H1 (cell line): ENCODE results near the gene TLL1. TPM values are rescaled to one million over a fixed set of nuclear protein-coding genes. Genes with fewer than 3 reads are reported as not detected.

ENCODE experiments used
- CTCF ChIA-PET: fragments of 300-600 bp; sonication (Branson Sonifier 250); formaldehyde crosslinking; loops from one replicate; lab custom pipeline; 2021; ENCODE audit not compliant: partially characterized antibody; lab: Charles Lee
- POLR2A ChIA-PET: fragments of 300-600 bp; sonication (Branson Sonifier 250); formaldehyde crosslinking; loops from one replicate; lab custom pipeline; 2021; ENCODE audit warnings: inconsistent platforms; ENCODE audit not compliant: partially characterized antibody; lab: Charles Lee
- DNase-seq, 2 experiments: peaks; one replicate each; pipeline versions ENCODE4 v3.0.0 to v3.0.0-alpha.2; 2010 to 2022; ENCODE audit warnings: low spot score in 2 of 2, low read depth in 1 of 2, mixed read lengths in 1 of 2
- FAIRE-seq: peaks from 2 replicates; lab custom pipeline; 2011; peaks lifted over from hg19 to GRCh38; lab: Jason Lieb, UNC
- H2AFZ ChIP-seq: 2 replicates; pipeline ENCODE4 v1.8.1; 2012; ENCODE audit warnings: low read length, inconsistent platforms
- H2AK5ac ChIP-seq: 2 replicates; pipeline ENCODE4 v1.6.1; 2013; ENCODE audit warnings: low read depth, low read length
- H2BK120ac ChIP-seq: replicated peaks from 2 replicates; pipeline ENCODE3; 2013; ENCODE audit warnings: low read depth, low read length, inconsistent platforms
- H2BK12ac ChIP-seq: 2 replicates; pipeline ENCODE4 v1.6.1; 2013; ENCODE audit warnings: low read depth, low read length
- H2BK15ac ChIP-seq: 2 replicates; pipeline ENCODE4 v1.6.1; 2013; ENCODE audit warnings: low read length
- H2BK20ac ChIP-seq: 2 replicates; pipeline ENCODE4 v1.6.1; 2013; ENCODE audit warnings: low read length
- H2BK5ac ChIP-seq: 2 replicates; pipeline ENCODE4 v1.6.1; 2013; ENCODE audit warnings: low read depth, low read length
- H3K14ac ChIP-seq: 2 replicates; pipeline ENCODE4 v1.6.1; 2013; ENCODE audit warnings: inconsistent platforms; ENCODE audit not compliant: insufficient read length
- H3K18ac ChIP-seq: 2 replicates; pipeline ENCODE4 v1.6.1; 2013; ENCODE audit warnings: low read length; ENCODE audit errors: extremely low read depth
- H3K23ac ChIP-seq: 2 replicates; pipeline ENCODE4 v1.6.1; 2013; ENCODE audit warnings: inconsistent platforms; ENCODE audit not compliant: insufficient read length
- H3K23me2 ChIP-seq: 2 replicates; pipeline ENCODE4 v1.6.1; 2013; ENCODE audit warnings: low read depth, low read length
- H3K27ac ChIP-seq: 2 replicates; pipeline ENCODE4 v1.6.1; 2011; ENCODE audit warnings: low read depth, low read length, inconsistent platforms
- H3K27me3 ChIP-seq, 4 experiments: replicated peaks in 1 of 4; 1 replicate in 1 of 4; 2 replicates in 3 of 4; pipeline versions ENCODE4 v1.6.1 to v1.8.1; 2011 to 2013; ENCODE audit warnings: low read length in 3 of 4, mild to moderate bottlenecking in 3 of 4, inconsistent platforms in 2 of 4, mixed read lengths in 2 of 4, moderate library complexity in 1 of 4; ENCODE audit not compliant: control insufficient read depth in 3 of 4, insufficient read depth in 3 of 4; ENCODE audit errors: extremely low read depth in 1 of 4
- H3K36me3 ChIP-seq, 4 experiments: 2 replicates each; pipeline versions ENCODE4 v1.6.1 to v1.8.1; 2011 to 2013; ENCODE audit warnings: mild to moderate bottlenecking in 4 of 4, low read length in 3 of 4, moderate library complexity in 2 of 4, control low read depth in 1 of 4, inconsistent platforms in 1 of 4; ENCODE audit not compliant: insufficient read depth in 4 of 4, control insufficient read depth in 2 of 4
- H3K4ac ChIP-seq: replicated peaks from 2 replicates; pipeline ENCODE3; 2013; ENCODE audit warnings: low read length, low read depth, mixed read lengths, inconsistent platforms; ENCODE audit not compliant: insufficient read length
- H3K4me1 ChIP-seq, 4 experiments: replicated peaks in 1 of 4; 1 replicate in 1 of 4; 2 replicates in 3 of 4; pipeline versions ENCODE4 v1.6.1 to v1.8.1; 2011 to 2013; ENCODE audit warnings: low read length in 3 of 4, inconsistent platforms in 2 of 4, mixed read lengths in 1 of 4; ENCODE audit not compliant: insufficient read depth in 4 of 4, control insufficient read depth in 3 of 4
- H3K4me2 ChIP-seq, 2 experiments: 2 replicates each; pipeline versions ENCODE4 v1.6.1 to v1.8.1; 2011 to 2013; ENCODE audit warnings: low read depth in 2 of 2, low read length in 2 of 2, control low read depth in 1 of 2, inconsistent platforms in 1 of 2, mild to moderate bottlenecking in 1 of 2; ENCODE audit not compliant: insufficient read depth in 1 of 2
- H3K4me3 ChIP-seq, 4 experiments: fragments of 200-600, 300-600 bp in 1 of 4; sonication (generic), shearing (Covaris generic), sonication (Bioruptor Twin) in 1 of 4; 2 replicates each; pipeline versions ENCODE4 v1.5.1 to v1.8.1; 2011 to 2016; ENCODE audit warnings: low read length in 4 of 4, low read depth in 3 of 4, control low read depth in 2 of 4, inconsistent platforms in 2 of 4, mild to moderate bottlenecking in 2 of 4, mixed read lengths in 1 of 4, moderate library complexity in 1 of 4; ENCODE audit not compliant: insufficient read depth in 2 of 4; ENCODE audit errors: extremely low read depth in 1 of 4
- H3K56ac ChIP-seq: replicated peaks from 2 replicates; pipeline ENCODE3; 2013; ENCODE audit warnings: low read depth, mild to moderate bottlenecking, mixed read lengths, low read length, inconsistent platforms; ENCODE audit not compliant: insufficient read length
- H3K79me1 ChIP-seq: 2 replicates; pipeline ENCODE4 v1.6.1; 2013; ENCODE audit warnings: low read depth, low read length, control low read depth
- H3K79me2 ChIP-seq, 2 experiments: 2 replicates each; pipeline versions ENCODE4 v1.6.1 to v1.8.1; 2012 to 2013; ENCODE audit warnings: low read length in 2 of 2, mild to moderate bottlenecking in 2 of 2, inconsistent platforms in 1 of 2; ENCODE audit not compliant: insufficient read depth in 2 of 2, control insufficient read depth in 1 of 2
- H3K9ac ChIP-seq, 4 experiments: replicated peaks in 1 of 4; 1 replicate in 1 of 4; 2 replicates in 3 of 4; pipeline versions ENCODE4 v1.6.1 to v1.8.1; 2011 to 2013; ENCODE audit warnings: low read depth in 3 of 4, low read length in 3 of 4, control low read depth in 2 of 4, mild to moderate bottlenecking in 2 of 4, moderate library complexity in 2 of 4, inconsistent platforms in 1 of 4; ENCODE audit errors: extremely low read depth in 1 of 4
- H3K9me3 ChIP-seq, 2 experiments: 2 replicates each; pipeline versions ENCODE4 v1.6.1 to v1.8.1; 2012 to 2013; ENCODE audit warnings: mild to moderate bottlenecking in 2 of 2, moderate library complexity in 2 of 2, control low read depth in 1 of 2, inconsistent platforms in 1 of 2, low read depth in 1 of 2, low read length in 1 of 2, mixed read lengths in 1 of 2; ENCODE audit not compliant: insufficient read depth in 2 of 2
- H4K20me1 ChIP-seq, 2 experiments: replicated peaks in 1 of 2; 2 replicates each; pipeline versions ENCODE3 to v1.8.1; 2011 to 2013; ENCODE audit warnings: inconsistent platforms in 2 of 2, low read length in 2 of 2, mild to moderate bottlenecking in 1 of 2; ENCODE audit not compliant: insufficient read depth in 2 of 2, control insufficient read depth in 1 of 2
- H4K5ac ChIP-seq: 2 replicates; pipeline ENCODE4 v1.6.1; 2013; ENCODE audit warnings: low read length, low read depth, mixed read lengths, inconsistent platforms; ENCODE audit not compliant: insufficient read length
- H4K8ac ChIP-seq: 2 replicates; pipeline ENCODE4 v1.8.0; 2013; ENCODE audit warnings: mild to moderate bottlenecking, moderate library complexity, low read length, inconsistent platforms; ENCODE audit not compliant: insufficient read depth; ENCODE audit errors: extremely low read depth
- H4K91ac ChIP-seq: replicated peaks from 2 replicates; pipeline ENCODE3; 2013; ENCODE audit warnings: low read length, mixed read lengths, inconsistent platforms; ENCODE audit not compliant: insufficient read length
- GTF2F1 ChIP-seq: IDR thresholded peaks from 2 replicates; pipeline ENCODE4 v1.6.1; 2012; ENCODE audit warnings: low read depth, low read length, improper control_type of control experiment, borderline replicate concordance
- SP4 ChIP-seq: IDR thresholded peaks from 2 replicates; pipeline ENCODE4 v1.6.1; 2012; ENCODE audit warnings: low read length, inconsistent platforms
- WGBS, 2 experiments: shearing (Covaris generic) in 1 of 2; methylation state at CpG; one replicate each; pipeline versions ENCODE4 v1.1.6 to v1.1.7; 2013 to 2015; ENCODE audit warnings: low lambda C conversion rate in 2 of 2, mixed read lengths in 2 of 2, inconsistent platforms in 1 of 2, low coverage in 1 of 2, missing lambda C conversion rate in 1 of 2; ENCODE audit not compliant: insufficient replicate concordance in 2 of 2, insufficient coverage in 1 of 2, insufficient read length in 1 of 2; ENCODE audit errors: extremely low coverage in 1 of 2, missing lambda C conversion rate in 1 of 2; 5-methylcytosine and 5-hydroxymethylcytosine counted together
- polyA plus RNA-seq, 7 experiments: library from polyadenylated mRNA; depleted of rRNA in 3 of 7; stranded (reverse) in 5 of 7; unstranded in 2 of 7; fragments of >200 nt in 5 of 7; fragments of 200-250 nt in 2 of 7; gene quantifications; 1 replicate in 5 of 7; 2 replicates in 1 of 7; 4 replicates in 1 of 7; pipeline versions ENCODE4 v1.2.1 to v1.2.3, GENCODE V29; 2011 to 2013; ENCODE audit warnings: missing spikeins in 2 of 7, mixed read lengths in 2 of 7
- total RNA-seq: library from RNA; stranded (reverse); fragmentation: NEBNext Ultra II Directional; extraction: Animal tissue kit (Norgen Biotek cat#: 25700); gene quantifications from 2 replicates; pipeline ENCODE4 v1.2.1, GENCODE V29; 2021
- TF ChIP-seq, protein P1 (sequence below): IDR thresholded peaks from 2 replicates; pipeline ENCODE4 v1.6.1; 2012; ENCODE audit warnings: inconsistent platforms

The TLL1 gene
- total and polyA plus RNA-seq, 2 of the 8 experiments (the other 6 are each of a cell fraction or from before 2014, with no cell fraction given): 0.18 to 1.1 TPM

DNA sequence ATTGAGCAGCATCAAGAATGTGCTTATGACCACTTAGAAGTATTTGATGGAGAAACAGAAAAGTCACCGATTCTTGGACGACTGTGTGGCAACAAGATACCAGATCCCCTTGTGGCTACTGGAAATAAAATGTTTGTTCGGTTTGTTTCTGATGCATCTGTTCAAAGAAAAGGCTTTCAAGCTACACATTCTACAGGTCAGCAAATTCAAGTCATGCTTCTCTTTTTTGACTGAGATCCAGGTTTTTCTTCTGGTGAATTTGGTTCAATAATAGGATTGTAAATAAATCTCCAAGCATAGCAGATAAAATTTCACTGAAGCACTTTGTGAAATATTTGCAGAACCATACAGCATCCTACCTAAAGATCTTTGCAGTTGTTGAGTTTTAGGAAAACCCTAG is 218.1 kb downstream of the TLL1 start:
- Histone ChIP-seq H2BK15ac (no peak overlapping the region), H4K5ac (no peak overlapping the region), H4K20me1 (no peaks in the 10 kb centered on the region), H3K9ac (no peak overlapping the region), H2BK5ac (no peak overlapping the region), H3K27me3 (no peaks in the 10 kb centered on the region), H2BK120ac (no peak overlapping the region), H3K23ac (no peak overlapping the region), H4K8ac (no peak overlapping the region), H3K79me2 (no peaks in the 10 kb centered on the region), H3K36me3 (no peaks in the 10 kb centered on the region), H3K27ac (no peak overlapping the region), H3K14ac (no peak overlapping the region), H3K4me3 (no peak overlapping the region), H3K4ac (no peak overlapping the region), H3K4me2 (no peak overlapping the region), H3K79me1 (no peaks in the 10 kb centered on the region), H3K23me2 (no peaks in the 10 kb centered on the region), H2BK12ac (no peak overlapping the region), H4K91ac (no peak overlapping the region), H3K18ac (no peak overlapping the region), H3K9me3 (no peaks in the 10 kb centered on the region), H3K4me1 (no peaks in the 10 kb centered on the region; a peak in 1 of 7 replicates), H2AK5ac (no peak overlapping the region), H2AFZ (no peak overlapping the region), H2BK20ac (no peak overlapping the region), H3K56ac (no peak overlapping the region)
- FAIRE-seq (no peak), DNase-seq (no peak)
- no peak for TF ChIP-seq GTF2F1
- no peak for TF ChIP-seq SP4
- TF ChIP-seq, protein P1, sequence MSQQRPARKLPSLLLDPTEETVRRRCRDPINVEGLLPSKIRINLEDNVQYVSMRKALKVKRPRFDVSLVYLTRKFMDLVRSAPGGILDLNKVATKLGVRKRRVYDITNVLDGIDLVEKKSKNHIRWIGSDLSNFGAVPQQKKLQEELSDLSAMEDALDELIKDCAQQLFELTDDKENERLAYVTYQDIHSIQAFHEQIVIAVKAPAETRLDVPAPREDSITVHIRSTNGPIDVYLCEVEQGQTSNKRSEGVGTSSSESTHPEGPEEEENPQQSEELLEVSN: no peak
- ChIA-PET POLR2A (no interaction called here), CTCF (interaction anchor here (0.8 to 3.5 kb wide), 12 partner anchors 13 to 606 kb away, joined by 3 to 22 read pairs (median 4); no protein-coding TSS in a partner anchor)
- WGBS, 2 experiments: 86% methylated on average over 3 of the region's 3 CpGs; no CpG with 5 or more reads in 1 of the 2 experiments
